ENCODE data around the gene LIF. TPM values are rescaled to one million over a fixed set of nuclear protein-coding genes. Genes with fewer than 3 reads are reported as not detected.

Gene LIF
- total and polyA plus RNA-seq, 2 of the 4 experiments (the other 2 are of a cell fraction) = 130 to 214 TPM

- ATAC-seq (ENCODE audit: low read depth) (no peak), DNase-seq (no peak)
- H3K79me1 ChIP-seq (ENCODE audit: low read depth in 1 of 2, low read length in 2 of 2) = no peaks in the 10 kb centered on the region
- 0 out of 2 replicates have a peak, but pooled peaks cover 4% of the 10 kb centered on the region for H3K9me1 ChIP-seq (ENCODE audit: insufficient read depth, low read length)
- intact Hi-C loops (cut with micrococcal nuclease) = no loop called here
- H2BK15ac ChIP-seq (ENCODE audit: low read depth, low read length) = peak overlapping the region; percentile 73; the same call in 1 of the 3 replicates
- peak overlapping the region; percentile 55; the same call in 1 of the 2 replicates for H2BK120ac ChIP-seq (ENCODE audit: low read depth, low read length)
- peak overlapping the region; percentile 28 for H2AFZ ChIP-seq (replicated peaks; ENCODE audit: low read length, poor library complexity)
- no TSS peak for BruUV-seq (replicated peaks)
- WGBS, 2 experiments (ENCODE audit: extremely low coverage in 2 of 2, insufficient read length in 1 of 2) = 91% methylated on average over 4 of the region's 15 CpGs; no CpG with 5 or more reads in 1 of the 2 experiments
- H3K23ac ChIP-seq (ENCODE audit: low read depth, low read length) = no peak overlapping the region
- H3K9ac ChIP-seq (ENCODE audit: low read depth, low read length) = no peak overlapping the region
- H4K91ac ChIP-seq (ENCODE audit: insufficient read depth, low read depth, low read length) = peak overlapping the region; percentile 28
- H3K4me3 ChIP-seq (ENCODE audit: insufficient read depth, low read depth, low read length) = no peak overlapping the region
- dilution Hi-C loops (cut with HindIII; ENCODE audit: low sequenced_read_pairs, unreplicated experiment) = no loop called here
- ChIA-PET POLR2A (ENCODE audit: unreplicated experiment) (no interaction called here), CTCF (no interaction called here)
- no peak overlapping the region for H3K14ac ChIP-seq (replicated peaks; ENCODE audit: low read depth, low read length)
- H3K9me3 ChIP-seq (ENCODE audit: control insufficient read depth, insufficient read depth, low read length) = peaks cover 7% of the 10 kb centered on the region
- H2BK20ac ChIP-seq (ENCODE audit: low read depth, low read length) = no peak overlapping the region
- TF ChIP-seq BHLHE40 (IDR thresholded peaks at IDR 0.05; ENCODE audit: low read depth, low read length) = no peak
- no peak for TF ChIP-seq CEBPB (IDR thresholded peaks at IDR 0.05; ENCODE audit: low read depth, low read length)
- H3K4ac ChIP-seq (ENCODE audit: low read depth, low read length) = peak overlapping the region; percentile 65; the same call in 1 of the 2 replicates
- no peak overlapping the region; the same call in 1 of the 2 replicates for H4K5ac ChIP-seq (ENCODE audit: low read depth, low read length)
- H4K20me1 ChIP-seq (ENCODE audit: insufficient read depth, low read length) = no peaks in the 10 kb centered on the region
- H2AK9ac ChIP-seq (replicated peaks; ENCODE audit: low read depth, low read length, poor library complexity) = no peak overlapping the region
- H3K27me3 ChIP-seq (ENCODE audit: control insufficient read depth, insufficient read depth, low read length) = no peaks in the 10 kb centered on the region
- H3K36me3 ChIP-seq (ENCODE audit: control insufficient read depth, insufficient read depth, low read length) = no peaks in the 10 kb centered on the region
- H2AK5ac ChIP-seq (ENCODE audit: low read depth, low read length) = peak overlapping the region; percentile 43
- H3K18ac ChIP-seq (ENCODE audit: low read depth, low read length) = no peak overlapping the region
- H4K8ac ChIP-seq (ENCODE audit: low read depth in 2 of 2, low read length in 2 of 2) = peak overlapping the region in 1 of 2 experiments; percentile 22; a peak in 2 of 4 replicates
- H3K56ac ChIP-seq (ENCODE audit: extremely low read depth, insufficient read depth, low read length) = no peak overlapping the region
- H3K4me2 ChIP-seq (ENCODE audit: low read depth, low read length) = no peak overlapping the region
- H3K27ac ChIP-seq (ENCODE audit: insufficient read depth, low read length) = no peak overlapping the region
- in situ Hi-C loops (cut with MboI; ENCODE audit: low sequenced_read_pairs) = no loop called here
- H3K4me1 ChIP-seq (ENCODE audit: control insufficient read depth, insufficient read depth, low read length) = peaks cover 7% of the 10 kb centered on the region
- H2BK5ac ChIP-seq (ENCODE audit: low read depth, low read length, poor library complexity, severe bottlenecking) = no peak overlapping the region
Observed at GRCh38 chr22:30223303-30223702, 23.3 kb downstream of the LIF start.
